Gastrocnemius medialis (tissue), 4 donors: Measurements from ENCODE around the gene DNAJC25. TPM values are rescaled to one million over a fixed set of nuclear protein-coding genes. Genes with fewer than 3 reads are reported as not detected.

Experiments used
- ATAC-seq, 2 donors: fragments of 150-250 bp; one replicate each; pipeline ENCODE4 v1.9.1; 2016
- DNase-seq, 2 donors: peaks; one replicate each; pipeline ENCODE4 v3.0.0-alpha.2; 2019
- H3K27ac ChIP-seq, 4 donors: fragments of 200-600 bp; sonication (generic); 1 replicate in 1 of 4; 2 replicates in 3 of 4; pipeline ENCODE4 v1.5.1; 2016 to 2018; ENCODE audit warnings: mild to moderate bottlenecking in 2 of 4, moderate library complexity in 1 of 4
- H3K27me3 ChIP-seq, 3 donors: fragments of 200-600 bp; sonication (generic) in 2 of 3; 1 replicate in 1 of 3; 2 replicates in 2 of 3; pipeline versions ENCODE4 v1.5.1 to v1.6.0; 2016 to 2019; ENCODE audit warnings: mild to moderate bottlenecking in 1 of 3, moderate library complexity in 1 of 3
- H3K36me3 ChIP-seq, 2 donors: fragments of 200-600 bp; sonication (generic) in 1 of 2; one replicate each; pipeline ENCODE4 v1.5.1; 2017 to 2018
- H3K4me1 ChIP-seq, 2 donors: fragments of 200-600 bp; sonication (generic) in 1 of 2; one replicate each; pipeline ENCODE4 v1.5.1; 2016 to 2017; ENCODE audit warnings: mild to moderate bottlenecking in 2 of 2
- H3K4me3 ChIP-seq, 4 donors: fragments of 200-600 bp; sonication (generic) in 3 of 4; 1 replicate in 1 of 4; 2 replicates in 3 of 4; pipeline ENCODE4 v1.5.1; 2016 to 2019; ENCODE audit warnings: mild to moderate bottlenecking in 2 of 4
- H3K9me3 ChIP-seq, 3 donors: fragments of 200-600 bp; sonication (generic) in 2 of 3; 1 replicate in 1 of 3; 2 replicates in 2 of 3; pipeline ENCODE4 v1.5.1; 2016 to 2019
- POLR2A ChIP-seq, 2 donors: fragments of 450-650 bp; IDR thresholded peaks; one replicate each; pipeline ENCODE4 v1.6.1; 2017; ENCODE audit warnings: antibody characterized with exemption in 2 of 2, mild to moderate bottlenecking in 2 of 2, moderate library complexity in 2 of 2
- in situ Hi-C, 4 donors: fragments of 200-750 bp; cut with MboI; loops; one replicate each; pipeline versions ENCODE4 v1.15.0 to v1.8.0; 2017; ENCODE audit warnings: low sequenced_read_pairs in 4 of 4
- intact Hi-C: fragments of 100-400 bp; cut with DNase I; formaldehyde crosslinking; loops from one replicate; pipeline ENCODE4 v1.15.1; 2023; ENCODE audit warnings: low total_unique reads
- total RNA-seq, 4 donors: library from RNA; depleted of rRNA; stranded (reverse); fragments of >200 nt; gene quantifications; one replicate each; pipeline versions ENCODE4 v1.1.0 to v1.2.3, GENCODE V29; 2016
- TF ChIP-seq, protein P1 (sequence below), 5 experiments: fragments of 450-650 bp in 3 of 5; fragments of 200-600 bp in 2 of 5; sonication (generic) in 2 of 5; IDR thresholded peaks in 4 of 5; conservative IDR thresholded peaks in 1 of 5; 1 replicate in 4 of 5; 2 replicates in 1 of 5; pipeline ENCODE4 v1.5.1; 2016 to 2019; ENCODE audit warnings: antibody characterized with exemption in 5 of 5, mild to moderate bottlenecking in 3 of 5, moderate library complexity in 3 of 5

DNAJC25 gene
- total RNA-seq, 4 donors from 2014 or later, result 3.7 to 7.4 (median 4.9) TPM

DNA sequence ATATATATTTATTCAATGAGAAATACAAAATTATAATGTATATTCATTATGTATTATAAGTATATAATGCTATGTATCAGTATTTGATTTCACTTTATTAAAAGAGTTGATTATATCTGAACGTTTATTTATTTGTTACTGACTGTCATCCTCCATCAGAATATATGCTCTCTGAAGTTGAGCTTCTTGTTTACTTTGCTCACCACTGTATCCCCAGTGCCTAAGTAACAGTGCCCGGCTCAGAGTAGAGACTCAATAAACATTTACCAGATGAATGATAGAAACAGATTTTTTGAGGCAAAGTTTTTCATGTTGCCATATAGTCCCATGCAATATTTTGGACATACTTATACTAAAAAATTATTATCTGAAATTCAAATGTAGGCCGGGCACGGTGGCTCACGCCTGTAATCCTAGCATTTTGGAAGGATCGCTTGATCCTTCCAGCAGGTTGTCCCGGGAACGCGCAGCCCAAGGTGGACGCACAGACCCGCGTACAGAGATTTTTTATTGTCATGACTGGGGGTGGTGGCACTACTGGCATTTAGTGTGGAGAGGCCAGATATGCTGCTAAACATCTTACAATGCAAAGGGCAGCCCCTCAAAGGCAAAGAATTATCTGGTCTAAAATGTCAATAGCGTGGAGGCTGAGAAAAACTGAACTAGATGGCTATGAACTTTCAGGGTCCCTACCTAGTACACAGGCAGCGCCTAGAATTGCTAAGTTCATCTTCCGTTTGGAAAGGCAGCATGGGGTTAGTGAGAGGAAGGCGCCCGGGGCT is 761 bp upstream of the DNAJC25 start:
- DNase-seq, result no peak
- intact Hi-C loops (loop anchor here (5.0 to 10.0 kb wide), 5 partner anchors 33 to 1124 kb away; partner anchors contain the start of genes ECPAS, HSDL2, PTBP3 and PTGR1), in situ Hi-C loops (loop anchor here in 2 of 4 donors (25.0 kb wide), 2 partner anchors 107 to 1582 kb away; partner anchors contain the start of genes FKBP15 (in 1 of the 2) and SLC31A1 (in 1 of the 2))
- peak overlapping the region; percentile 78 to 90 (median 90) for H3K4me3 ChIP-seq
- peaks cover 30 to 37% of the 10 kb centered on the region in 2 donors for H3K4me1 ChIP-seq
- peak overlapping the region; percentile 92 to 94 (median 93) for H3K27ac ChIP-seq
- TF ChIP-seq, protein P1, sequence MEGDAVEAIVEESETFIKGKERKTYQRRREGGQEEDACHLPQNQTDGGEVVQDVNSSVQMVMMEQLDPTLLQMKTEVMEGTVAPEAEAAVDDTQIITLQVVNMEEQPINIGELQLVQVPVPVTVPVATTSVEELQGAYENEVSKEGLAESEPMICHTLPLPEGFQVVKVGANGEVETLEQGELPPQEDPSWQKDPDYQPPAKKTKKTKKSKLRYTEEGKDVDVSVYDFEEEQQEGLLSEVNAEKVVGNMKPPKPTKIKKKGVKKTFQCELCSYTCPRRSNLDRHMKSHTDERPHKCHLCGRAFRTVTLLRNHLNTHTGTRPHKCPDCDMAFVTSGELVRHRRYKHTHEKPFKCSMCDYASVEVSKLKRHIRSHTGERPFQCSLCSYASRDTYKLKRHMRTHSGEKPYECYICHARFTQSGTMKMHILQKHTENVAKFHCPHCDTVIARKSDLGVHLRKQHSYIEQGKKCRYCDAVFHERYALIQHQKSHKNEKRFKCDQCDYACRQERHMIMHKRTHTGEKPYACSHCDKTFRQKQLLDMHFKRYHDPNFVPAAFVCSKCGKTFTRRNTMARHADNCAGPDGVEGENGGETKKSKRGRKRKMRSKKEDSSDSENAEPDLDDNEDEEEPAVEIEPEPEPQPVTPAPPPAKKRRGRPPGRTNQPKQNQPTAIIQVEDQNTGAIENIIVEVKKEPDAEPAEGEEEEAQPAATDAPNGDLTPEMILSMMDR (IDR thresholded peaks at IDR 0.05 in 4 of 5, conservative IDR thresholded peaks at IDR 0.05 in 1 of 5), result no peak
- no peak for TF ChIP-seq POLR2A (IDR thresholded peaks at IDR 0.05)
- no peaks in the 10 kb centered on the region for H3K36me3 ChIP-seq
- no peaks in the 10 kb centered on the region for H3K9me3 ChIP-seq
- peak; percentile 10 to 40 for ATAC-seq
- no peaks in the 10 kb centered on the region for H3K27me3 ChIP-seq

DNA sequence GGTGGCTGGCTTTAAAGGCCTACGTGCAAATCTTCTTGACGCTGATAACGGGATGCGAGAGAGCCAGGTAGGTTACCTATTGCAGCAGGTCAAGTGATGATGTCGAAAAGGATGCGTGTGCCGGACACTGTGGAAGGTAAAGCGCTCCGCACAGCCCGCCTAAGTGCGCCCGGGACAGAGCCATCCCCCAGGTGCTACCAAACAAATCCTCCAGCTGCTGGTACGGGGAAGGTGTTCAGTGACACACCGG is 245 bp upstream of the DNAJC25 start:
- no peaks in the 10 kb centered on the region for H3K27me3 ChIP-seq
- peak overlapping the region; percentile 78 to 90 (median 90) for H3K4me3 ChIP-seq
- H3K36me3 ChIP-seq, result no peaks in the 10 kb centered on the region
- in situ Hi-C loops (loop anchor here in 2 of 4 donors (25.0 kb wide), 2 partner anchors 106 to 1581 kb away; partner anchors contain the start of genes FKBP15 (in 1 of the 2) and SLC31A1 (in 1 of the 2)), intact Hi-C loops (loop anchor here (1.0 to 10.0 kb wide), 6 partner anchors 30 to 1124 kb away; partner anchors contain the start of genes ECPAS, GNG10, HSDL2 and PTBP3)
- no peak for ATAC-seq
- TF ChIP-seq, protein P1 (IDR thresholded peaks at IDR 0.05 in 4 of 5, conservative IDR thresholded peaks at IDR 0.05 in 1 of 5), result no peak
- TF ChIP-seq POLR2A (IDR thresholded peaks at IDR 0.05), result no peak
- no peak for DNase-seq
- H3K27ac ChIP-seq, result peak overlapping the region; percentile 92 to 94 (median 93)
- no peaks in the 10 kb centered on the region for H3K9me3 ChIP-seq
- peaks cover 30 to 41% of the 10 kb centered on the region in 2 donors for H3K4me1 ChIP-seq

DNA sequence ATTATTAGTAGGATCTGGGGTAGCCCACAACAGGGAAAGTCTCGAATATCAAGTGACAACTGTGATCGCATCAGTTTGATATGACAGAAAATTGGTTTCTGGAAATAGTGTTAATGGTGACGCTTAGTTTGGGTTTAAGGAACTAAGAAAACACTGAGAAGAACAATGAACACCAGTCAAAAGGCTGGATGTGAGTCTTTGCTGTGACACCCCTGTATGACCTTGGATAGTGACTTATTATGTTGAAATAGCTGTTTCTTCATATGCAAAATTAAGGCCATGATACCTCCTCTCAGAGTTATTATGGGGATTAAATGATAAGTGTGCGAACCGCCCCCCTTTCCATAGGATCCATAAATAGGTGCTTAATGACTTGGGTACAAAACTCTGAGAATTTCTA is 926 bp downstream of the DNAJC25 start:
- no peak for DNase-seq
- intact Hi-C loops (loop anchor here (5.0 to 10.0 kb wide), 5 partner anchors 35 to 1123 kb away; partner anchors contain the start of genes ECPAS, HSDL2, PTBP3 and PTGR1), in situ Hi-C loops (loop anchor here in 2 of 4 donors (25.0 kb wide), 2 partner anchors 105 to 1580 kb away; partner anchors contain the start of genes FKBP15 (in 1 of the 2) and SLC31A1 (in 1 of the 2))
- peak overlapping the region; percentile 78 to 90 (median 90) for H3K4me3 ChIP-seq
- peaks cover 30 to 41% of the 10 kb centered on the region in 2 donors for H3K4me1 ChIP-seq
- TF ChIP-seq POLR2A (IDR thresholded peaks at IDR 0.05), result no peak
- TF ChIP-seq, protein P1 (IDR thresholded peaks at IDR 0.05 in 4 of 5, conservative IDR thresholded peaks at IDR 0.05 in 1 of 5), result no peak
- H3K36me3 ChIP-seq, result no peaks in the 10 kb centered on the region
- H3K27ac ChIP-seq, result peak overlapping the region; percentile 92 to 94 (median 93)
- no peaks in the 10 kb centered on the region for H3K9me3 ChIP-seq
- H3K27me3 ChIP-seq, result no peaks in the 10 kb centered on the region
- no peak for ATAC-seq

DNA sequence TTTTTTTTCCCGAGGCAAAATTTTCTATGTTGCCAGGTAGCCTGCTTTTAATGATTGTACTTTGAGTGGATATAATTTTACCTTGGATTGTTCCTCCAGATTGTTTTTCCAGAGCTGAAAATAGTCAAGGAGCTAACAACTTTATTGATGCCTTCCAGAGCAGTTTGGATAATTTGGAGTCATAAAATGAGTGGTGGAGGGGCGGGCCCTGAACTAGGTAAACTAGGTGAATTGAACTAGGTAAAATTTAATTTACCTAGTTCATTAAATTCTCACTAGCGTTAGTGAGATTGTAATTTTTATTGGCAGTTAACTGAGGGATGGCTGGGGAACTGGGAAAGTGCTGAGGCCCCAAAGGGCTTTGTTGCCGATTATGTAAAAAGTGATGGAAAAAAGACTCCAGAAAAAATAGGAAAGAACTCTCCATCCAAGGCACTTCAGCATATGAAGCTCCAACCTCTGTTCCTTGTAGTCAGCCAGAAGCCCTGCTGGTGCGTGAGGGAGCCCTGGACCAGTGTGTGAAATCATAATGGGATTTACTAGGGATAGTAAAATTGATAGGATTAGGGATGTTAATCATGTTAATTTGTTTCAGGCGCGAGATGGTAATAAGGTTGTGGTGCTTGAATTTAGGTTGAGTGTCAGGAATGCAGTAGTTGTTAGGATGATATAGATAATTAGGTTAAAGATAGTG is 1.7 kb downstream of the DNAJC25 start:
- Histone ChIP-seq H3K4me1 (peaks cover 30 to 41% of the 10 kb centered on the region in 2 donors), H3K36me3 (no peaks in the 10 kb centered on the region), H3K27ac (peak overlapping the region in 3 of 4 donors; percentile 92 to 94 (median 93)), H3K9me3 (no peaks in the 10 kb centered on the region), H3K4me3 (peak overlapping the region in 3 of 4 donors; percentile 78 to 90 (median 89)), H3K27me3 (no peaks in the 10 kb centered on the region)
- ATAC-seq (no peak), DNase-seq (no peak)
- TF ChIP-seq, protein P1 (IDR thresholded peaks at IDR 0.05 in 4 of 5, conservative IDR thresholded peaks at IDR 0.05 in 1 of 5), result no peak
- TF ChIP-seq POLR2A (IDR thresholded peaks at IDR 0.05), result no peak
- intact Hi-C loops, result loop anchor here (5.0 to 10.0 kb wide), 5 partner anchors 36 to 1122 kb away; partner anchors contain the start of genes ECPAS, HSDL2, PTBP3 and PTGR1
- in situ Hi-C loops, result loop anchor here in 2 of 4 donors (25.0 kb wide), 2 partner anchors 104 to 1579 kb away; partner anchors contain the start of genes FKBP15 (in 1 of the 2) and SLC31A1 (in 1 of the 2)
